HFF-Myc (cell line): ENCODE data around the gene PARN.

ENCODE experiments used
- DNase-seq: peaks from one replicate; pipeline ENCODE4 v3.0.0-alpha.2; 2011; ENCODE audit warnings: low read depth; ENCODE audit errors: extremely low read depth
- H3K4me3 ChIP-seq: replicated peaks from 2 replicates; pipeline ENCODE4 v1.5.1; 2011; ENCODE audit warnings: low read depth, mild to moderate bottlenecking, control low read depth, low read length
- CTCF ChIP-seq: IDR thresholded peaks from 2 replicates; pipeline ENCODE4 v1.5.1; 2012; ENCODE audit warnings: mild to moderate bottlenecking, low read depth, low read length, control low read depth; ENCODE audit errors: missing control alignments

PARN gene

GRCh38 chr16:14564323-14564722, 65.7 kb downstream of the PARN start:
- H3K4me3 ChIP-seq = no peak overlapping the region
- no peak for DNase-seq
- no peak for TF ChIP-seq CTCF

GRCh38 chr16:14562691-14563491, 67.2 kb downstream of the PARN start:
- DNase-seq = no peak
- no peak for TF ChIP-seq CTCF
- no peak overlapping the region for H3K4me3 ChIP-seq

- no peak for DNase-seq
- TF ChIP-seq CTCF = no peak
Measured at GRCh38 chr16:14560523-14560922, 69.5 kb downstream of the PARN start.

GRCh38 chr16:14559809-14560241, 70.2 kb downstream of the PARN start:
- DNase-seq = no peak
- no peak overlapping the region for H3K4me3 ChIP-seq
- no peak for TF ChIP-seq CTCF

More at GRCh38 chr16:14560523-14560922, 69.5 kb downstream of the PARN start:
- no peak overlapping the region for H3K4me3 ChIP-seq

GRCh38 chr16:14553447-14553846, 76.6 kb downstream of the PARN start:
- H3K4me3 ChIP-seq = no peak overlapping the region
- DNase-seq = no peak
- no peak for TF ChIP-seq CTCF

GRCh38 chr16:14549789-14550153, 80.3 kb downstream of the PARN start:
- DNase-seq = no peak
- H3K4me3 ChIP-seq = no peak overlapping the region
- TF ChIP-seq CTCF = no peak
